Loucy (cell line): Measurements from ENCODE around the gene TAF1A.

Experiments
- EZH2phosphoT487 ChIP-seq: fragments of 200-600 bp; IDR thresholded peaks from 2 replicates; pipeline ENCODE4 v1.6.1; 2018; ENCODE audit warnings: antibody characterized with exemption, mild to moderate bottlenecking, moderate library complexity, borderline replicate concordance
- TF ChIP-seq, protein P1 (sequence below): fragments of 200-600 bp; sonication (generic); conservative IDR thresholded peaks from 2 replicates; pipeline ENCODE4 v1.5.1; 2014; ENCODE audit warnings: mild to moderate bottlenecking, antibody characterized with exemption, low read length

DNA sequence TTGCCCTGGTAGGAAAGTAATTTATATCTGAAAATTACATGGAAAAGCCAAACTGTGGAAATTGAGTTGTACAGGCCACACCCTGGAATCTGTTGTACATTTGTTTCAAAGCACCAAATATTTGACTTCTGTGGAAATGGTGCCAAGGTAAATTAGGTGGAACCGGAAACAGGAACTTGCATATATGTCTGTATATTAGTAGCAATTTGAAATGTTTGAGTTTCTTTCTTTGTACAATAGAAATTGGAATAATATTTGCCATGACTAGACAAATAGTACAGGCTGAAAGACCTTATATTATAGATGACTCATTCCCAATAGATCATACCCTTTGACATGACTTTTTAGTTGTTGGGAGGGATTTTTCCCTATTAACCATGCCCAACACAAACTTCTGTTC is 10.5 kb upstream of the TAF1A start:
- TF ChIP-seq, protein P1, sequence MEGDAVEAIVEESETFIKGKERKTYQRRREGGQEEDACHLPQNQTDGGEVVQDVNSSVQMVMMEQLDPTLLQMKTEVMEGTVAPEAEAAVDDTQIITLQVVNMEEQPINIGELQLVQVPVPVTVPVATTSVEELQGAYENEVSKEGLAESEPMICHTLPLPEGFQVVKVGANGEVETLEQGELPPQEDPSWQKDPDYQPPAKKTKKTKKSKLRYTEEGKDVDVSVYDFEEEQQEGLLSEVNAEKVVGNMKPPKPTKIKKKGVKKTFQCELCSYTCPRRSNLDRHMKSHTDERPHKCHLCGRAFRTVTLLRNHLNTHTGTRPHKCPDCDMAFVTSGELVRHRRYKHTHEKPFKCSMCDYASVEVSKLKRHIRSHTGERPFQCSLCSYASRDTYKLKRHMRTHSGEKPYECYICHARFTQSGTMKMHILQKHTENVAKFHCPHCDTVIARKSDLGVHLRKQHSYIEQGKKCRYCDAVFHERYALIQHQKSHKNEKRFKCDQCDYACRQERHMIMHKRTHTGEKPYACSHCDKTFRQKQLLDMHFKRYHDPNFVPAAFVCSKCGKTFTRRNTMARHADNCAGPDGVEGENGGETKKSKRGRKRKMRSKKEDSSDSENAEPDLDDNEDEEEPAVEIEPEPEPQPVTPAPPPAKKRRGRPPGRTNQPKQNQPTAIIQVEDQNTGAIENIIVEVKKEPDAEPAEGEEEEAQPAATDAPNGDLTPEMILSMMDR, result no peak
- no peak for TF ChIP-seq EZH2phosphoT487
